Left ventricle myocardium superior (tissue), 1 donor: ENCODE measurements around the gene SEZ6L. TPM values are rescaled to one million over a fixed set of nuclear protein-coding genes. Genes with fewer than 3 reads are reported as not detected.

ENCODE experiments used
- ATAC-seq: fragments of 200-7000 bp; cut with Tn5 transposase; one replicate; pipeline ENCODE4 v1.9.1; 2020; ENCODE audit warnings: mild to moderate bottlenecking, moderate library complexity
- DNase-seq: peaks from one replicate; pipeline ENCODE4 v3.0.0-alpha.2; 2020
- intact Hi-C: fragments of 100-400 bp; cut with micrococcal nuclease; formaldehyde crosslinking; loops from one replicate; pipeline ENCODE4 v1.11.0; 2022
- total RNA-seq: library from RNA; stranded (reverse); fragmentation: NEBNext Ultra II Directional; extraction: Animal tissue kit (Norgen Biotek cat#: 25700); gene quantifications from one replicate; pipeline ENCODE4 v1.2.1, GENCODE V29; 2021
- donor health status: DM: no; HTN: yes; CAD: no; lungs with severe emphysema.

The SEZ6L gene
- total RNA-seq, 1 donor from 2014 or later, result 0.37 TPM

DNA sequence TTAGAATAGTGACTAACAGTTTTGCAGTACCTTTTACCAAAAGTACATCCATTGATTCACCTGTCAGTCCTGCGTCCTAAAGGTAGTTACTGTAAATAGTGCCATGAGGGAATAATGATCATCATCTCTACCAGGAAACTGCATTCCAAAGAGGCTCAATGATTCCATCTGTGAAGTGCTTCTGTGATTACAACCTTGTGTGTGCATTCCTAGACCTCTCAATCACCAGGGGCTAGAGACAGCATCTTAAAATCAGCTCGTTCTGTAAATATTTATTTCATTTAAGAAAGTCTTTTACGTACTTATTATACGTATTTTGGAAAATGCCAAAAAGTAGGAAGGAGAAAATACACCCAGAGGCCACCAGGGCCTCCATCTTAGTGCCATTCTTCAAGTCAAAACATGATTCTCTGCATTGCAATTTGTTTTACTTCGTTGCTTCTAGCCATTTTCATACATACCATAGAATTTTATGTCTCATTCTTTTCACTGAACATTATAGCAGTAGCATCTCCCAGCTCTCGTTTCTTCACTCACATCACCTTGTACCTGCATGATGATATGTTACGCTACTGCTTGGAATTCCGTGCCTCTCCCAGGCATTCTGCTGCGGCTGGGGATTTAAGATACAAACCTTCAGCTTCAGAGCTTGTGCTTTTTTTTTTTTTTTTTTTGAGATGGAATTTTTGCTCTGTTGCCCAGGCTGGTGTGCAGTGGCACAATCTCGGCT lies 117.0 kb downstream of the SEZ6L start:
- no peak for DNase-seq
- no peak for ATAC-seq
- intact Hi-C loops, result no loop called here

DNA sequence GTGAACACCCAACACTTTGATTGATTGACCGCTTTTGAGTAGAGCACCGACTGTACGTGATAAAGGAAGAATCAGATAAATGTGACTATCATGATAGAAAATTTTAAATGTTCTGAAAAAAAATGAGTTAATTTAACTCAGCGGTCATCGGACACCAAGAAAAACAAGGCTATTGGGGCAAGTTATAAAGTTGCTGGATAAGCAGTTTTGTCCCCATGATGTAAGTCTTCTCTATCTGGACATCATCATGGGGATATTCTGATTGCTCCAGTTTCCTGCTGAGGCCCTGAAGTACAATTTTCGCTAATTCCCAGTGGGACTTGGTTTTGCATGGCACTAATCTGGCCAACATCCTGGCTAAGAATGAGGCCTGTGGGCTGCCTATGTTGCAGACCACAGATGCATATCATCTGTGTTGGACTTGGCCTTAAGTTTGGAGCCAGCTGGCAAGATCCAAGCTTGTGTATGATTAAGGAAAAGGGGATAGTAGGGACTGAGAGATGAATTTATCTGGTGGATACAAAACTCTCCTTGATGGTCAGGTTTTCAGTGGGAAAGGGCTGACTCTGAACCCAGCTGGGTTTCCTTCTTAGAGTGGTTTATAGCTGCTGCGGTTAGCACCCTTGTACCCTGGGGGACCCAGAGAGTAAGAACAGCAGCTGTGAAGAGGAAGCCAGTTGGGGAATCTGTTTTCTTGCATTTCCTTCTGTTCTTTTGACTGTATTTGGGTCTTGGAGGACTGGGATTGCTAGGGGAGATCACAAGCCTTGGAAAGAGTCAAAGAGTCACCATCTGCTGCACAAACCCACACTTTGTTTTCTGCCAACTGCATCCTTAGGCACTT lies 118.3 kb downstream of the SEZ6L start:
- no peak for ATAC-seq
- intact Hi-C loops, result no loop called here
- no peak for DNase-seq

DNA sequence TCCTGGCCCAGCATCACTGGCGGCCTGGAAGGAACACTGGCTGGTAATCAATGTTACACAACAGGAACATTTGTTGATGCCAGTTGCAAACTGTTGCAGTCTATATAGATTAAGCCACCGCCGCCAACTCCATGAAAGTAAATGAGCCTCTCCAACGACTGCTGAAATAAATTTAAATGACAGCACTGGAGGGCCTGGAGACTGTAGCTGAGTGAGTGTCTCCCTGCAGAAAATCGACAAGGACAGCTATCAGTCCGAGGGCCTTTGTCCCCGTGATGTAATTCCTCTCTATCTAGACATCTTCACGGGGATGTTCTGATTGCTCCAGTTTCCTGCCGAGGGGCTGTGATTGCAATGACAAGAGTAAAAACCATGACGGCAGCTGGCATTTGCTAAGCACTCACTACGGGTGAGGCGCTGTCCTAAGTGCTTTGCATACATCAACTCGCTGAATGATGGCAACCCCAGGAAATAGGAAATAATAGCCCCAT lies 120.4 kb downstream of the SEZ6L start:
- no peak for DNase-seq
- no peak for ATAC-seq
- intact Hi-C loops, result no loop called here

DNA sequence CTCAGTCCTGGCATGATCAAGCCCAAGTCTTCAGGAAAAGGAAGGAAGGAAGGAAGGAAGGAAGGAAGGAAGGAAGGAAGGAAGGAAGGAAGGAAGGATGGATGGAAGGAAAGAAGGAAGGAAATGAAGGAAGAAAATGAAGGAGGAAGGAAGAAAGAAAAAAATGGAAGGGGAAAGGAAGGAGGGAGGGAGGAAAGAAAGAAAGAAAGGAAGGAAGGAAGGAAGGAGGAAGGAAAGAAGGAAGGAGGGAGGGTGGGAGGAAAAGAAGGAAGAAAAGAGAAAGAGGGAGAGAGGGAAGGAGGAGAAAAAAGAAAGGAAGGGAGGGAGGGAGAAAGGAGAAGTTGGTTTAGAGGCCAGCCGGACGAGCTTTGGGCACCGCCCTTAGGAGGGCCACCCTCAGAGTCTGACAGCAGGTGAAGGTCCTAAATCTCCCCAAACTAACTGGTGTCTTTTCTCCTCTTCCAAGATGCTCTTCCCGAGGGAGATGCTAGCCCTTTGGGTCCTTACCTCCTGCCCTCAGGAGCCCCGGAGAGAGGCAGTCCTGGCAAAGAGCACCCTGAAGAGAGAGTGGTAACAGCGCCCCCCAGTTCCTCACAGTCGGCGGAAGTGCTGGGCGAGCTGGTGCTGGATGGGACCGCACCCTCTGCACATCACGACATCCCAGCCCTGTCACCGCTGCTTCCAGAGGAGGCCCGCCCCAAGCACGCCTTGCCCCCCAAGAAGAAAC lies 122.8 kb downstream of the SEZ6L start:
- no peak for ATAC-seq
- intact Hi-C loops, result no loop called here
- no peak for DNase-seq

DNA sequence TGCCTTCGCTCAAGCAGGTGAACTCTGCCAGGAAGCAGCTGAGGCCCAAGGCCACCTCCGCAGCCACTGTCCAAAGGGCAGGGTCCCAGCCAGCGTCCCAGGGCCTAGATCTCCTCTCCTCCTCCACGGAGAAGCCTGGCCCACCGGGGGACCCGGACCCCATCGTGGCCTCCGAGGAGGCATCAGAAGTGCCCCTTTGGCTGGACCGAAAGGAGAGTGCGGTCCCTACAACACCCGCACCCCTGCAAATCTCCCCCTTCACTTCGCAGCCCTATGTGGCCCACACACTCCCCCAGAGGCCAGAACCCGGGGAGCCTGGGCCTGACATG lies 123.4 kb downstream of the SEZ6L start:
- intact Hi-C loops, result no loop called here
- DNase-seq (no peak), ATAC-seq (no peak)

DNA sequence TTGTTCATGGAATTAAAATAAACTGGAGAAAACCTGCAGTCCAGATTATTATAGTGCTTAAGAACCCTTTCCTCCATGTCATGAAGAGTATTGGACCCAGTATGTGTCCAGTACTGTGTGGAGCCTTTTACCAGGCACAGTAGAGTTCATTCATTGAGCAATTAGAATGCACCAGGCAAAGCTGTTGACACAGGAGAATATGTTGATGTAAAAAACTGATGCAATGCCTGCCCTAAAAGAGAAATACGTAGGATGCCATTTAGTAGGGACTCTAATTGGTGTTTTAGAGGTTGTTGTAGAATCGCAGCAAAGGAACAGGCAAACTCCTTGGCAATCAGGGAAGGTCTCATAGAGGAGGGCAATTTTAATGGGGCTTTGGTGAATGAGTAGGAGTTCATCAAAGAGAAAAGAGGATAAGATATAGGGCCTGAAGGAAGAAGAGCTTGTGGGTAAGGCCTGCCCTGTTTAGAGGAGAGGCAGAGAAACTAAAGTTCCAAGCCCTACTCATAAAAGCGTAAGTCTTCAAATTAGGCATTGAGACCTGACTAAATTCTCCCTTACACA lies 126.4 kb downstream of the SEZ6L start:
- DNase-seq (no peak), ATAC-seq (no peak)
- intact Hi-C loops, result no loop called here

DNA sequence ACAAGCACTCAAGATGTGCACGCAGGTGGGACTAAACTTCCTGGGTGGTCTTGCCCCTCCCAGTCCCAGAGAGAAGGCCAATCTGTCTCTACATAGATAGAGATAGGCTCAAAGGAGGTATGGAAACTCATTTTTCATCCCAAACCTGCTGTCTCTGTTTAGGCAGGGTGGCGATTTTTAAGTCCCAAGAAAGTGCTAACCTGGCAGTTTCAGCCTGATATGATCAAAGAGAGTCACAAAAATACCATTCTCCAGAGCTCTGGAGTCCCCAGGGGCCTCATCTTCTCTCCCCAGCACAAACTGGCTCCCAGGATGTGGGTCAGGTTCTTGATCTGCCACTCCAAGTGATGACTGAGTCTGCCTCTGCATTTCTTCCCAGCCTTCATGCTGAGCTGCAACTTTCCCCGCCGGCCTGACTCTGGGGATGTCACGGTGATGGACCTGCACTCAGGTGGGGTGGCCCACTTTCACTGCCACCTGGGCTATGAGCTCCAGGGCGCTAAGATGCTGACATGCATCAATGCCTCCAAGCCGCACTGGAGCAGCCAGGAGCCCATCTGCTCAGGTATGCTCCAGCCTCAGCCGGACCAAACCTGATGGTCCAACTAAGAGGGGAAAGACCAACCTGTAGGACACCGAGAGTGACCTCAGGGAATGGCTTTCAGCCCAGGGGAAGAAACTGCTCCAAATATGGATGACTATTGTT lies 129.5 kb downstream of the SEZ6L start:
- DNase-seq (no peak), ATAC-seq (no peak)
- intact Hi-C loops, result no loop called here

DNA sequence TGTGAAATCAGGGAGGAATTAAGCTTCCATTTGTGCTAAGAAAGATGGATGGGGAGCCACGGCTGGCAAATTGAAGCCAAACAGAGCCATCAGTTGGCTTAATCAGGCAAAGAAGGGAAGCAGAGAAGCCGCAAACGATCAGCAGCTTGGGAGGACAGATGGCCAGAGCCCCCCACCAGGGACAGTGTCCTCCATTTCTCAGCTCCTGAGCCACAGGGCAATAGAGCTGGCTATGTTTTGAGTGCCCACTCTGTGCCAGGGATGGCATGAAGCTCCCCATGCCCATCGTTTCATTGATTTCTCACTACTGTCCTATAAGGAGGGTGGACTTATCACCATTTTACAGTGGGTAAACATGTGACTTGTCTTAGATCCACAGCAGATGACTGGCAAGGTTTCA lies 133.5 kb downstream of the SEZ6L start:
- intact Hi-C loops, result no loop called here
- no peak for ATAC-seq
- no peak for DNase-seq

DNA sequence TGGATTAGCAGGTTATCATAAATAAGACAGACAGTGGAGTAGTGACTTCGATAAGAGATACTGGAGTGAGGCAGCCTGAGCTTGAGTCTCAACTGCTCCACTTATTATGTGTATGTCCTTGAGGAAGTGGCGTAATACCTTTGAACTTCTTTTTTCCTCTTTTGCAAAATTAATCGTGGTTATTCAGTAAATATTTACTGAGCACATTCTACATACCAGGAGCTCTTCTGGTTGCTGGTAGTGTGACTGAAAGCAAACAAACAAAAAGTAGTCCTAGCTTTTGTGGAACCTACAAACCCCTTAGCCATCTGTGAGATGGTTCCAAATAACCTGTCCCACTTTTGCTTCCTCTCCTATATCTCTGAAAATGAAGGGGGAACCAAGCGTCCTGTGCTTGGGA lies 134.2 kb downstream of the SEZ6L start:
- intact Hi-C loops, result no loop called here

DNA sequence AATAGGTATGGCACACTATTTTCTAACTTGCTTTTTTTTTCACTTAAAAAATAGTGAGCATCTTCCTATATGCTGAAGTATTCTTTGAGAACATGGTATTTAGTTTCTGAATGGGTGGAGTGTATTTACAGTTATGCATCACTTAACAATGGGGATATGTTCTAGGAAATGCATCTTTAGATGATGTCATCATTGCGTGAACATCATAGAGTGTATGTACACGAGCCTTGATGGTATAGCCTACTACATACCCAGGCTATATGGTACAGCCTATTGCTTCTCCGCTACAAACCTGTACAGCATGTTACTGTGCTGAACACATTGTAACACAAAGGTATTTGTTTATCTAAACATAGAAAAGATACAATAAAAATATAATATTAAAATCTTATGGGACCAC lies 135.5 kb downstream of the SEZ6L start:
- DNase-seq (no peak), ATAC-seq (no peak)
- intact Hi-C loops, result no loop called here

More for the DNA sequence above, 134.2 kb downstream of the SEZ6L start:
- DNase-seq (no peak), ATAC-seq (no peak)

DNA sequence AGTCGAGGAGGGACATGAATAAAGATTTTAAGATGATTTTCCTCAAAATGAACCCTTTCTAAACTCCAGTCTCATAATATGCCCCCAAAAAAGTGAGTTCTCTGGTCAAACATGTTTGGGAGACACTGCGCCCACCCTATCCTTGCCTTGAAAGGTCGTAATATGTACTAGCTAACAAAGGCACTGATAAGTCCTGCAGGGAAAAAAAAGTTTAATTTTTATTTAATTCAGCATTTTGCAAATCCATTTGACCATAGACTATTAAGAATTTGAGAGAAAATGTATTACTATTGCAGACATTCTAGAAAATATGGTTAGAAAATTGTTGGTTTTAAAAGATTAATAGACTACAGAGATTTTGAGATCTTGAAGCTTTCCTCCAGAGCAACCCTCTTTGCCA lies 139.2 kb downstream of the SEZ6L start:
- no peak for ATAC-seq
- intact Hi-C loops, result no loop called here

DNA sequence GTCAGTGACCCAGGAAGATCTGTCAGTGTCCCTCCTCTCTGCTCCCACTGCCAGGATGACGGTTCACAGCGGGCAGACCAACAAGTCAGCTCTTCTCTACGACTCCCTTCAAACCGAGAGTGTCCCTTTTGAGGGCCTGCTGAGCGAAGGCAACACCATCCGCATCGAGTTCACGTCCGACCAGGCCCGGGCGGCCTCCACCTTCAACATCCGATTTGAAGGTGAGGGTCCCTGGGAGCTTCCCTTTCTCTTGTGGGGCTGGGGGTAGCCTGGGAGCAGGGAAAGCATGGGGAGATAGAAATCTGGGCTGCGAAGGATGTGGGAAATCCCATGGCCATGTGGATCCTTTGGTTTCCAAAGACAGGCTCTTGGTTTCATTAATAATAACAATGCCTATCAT lies 141.4 kb downstream of the SEZ6L start:
- ATAC-seq (no peak), DNase-seq (no peak)
- intact Hi-C loops, result no loop called here

More for the DNA sequence above, 139.2 kb downstream of the SEZ6L start:
- no peak for DNase-seq

DNA sequence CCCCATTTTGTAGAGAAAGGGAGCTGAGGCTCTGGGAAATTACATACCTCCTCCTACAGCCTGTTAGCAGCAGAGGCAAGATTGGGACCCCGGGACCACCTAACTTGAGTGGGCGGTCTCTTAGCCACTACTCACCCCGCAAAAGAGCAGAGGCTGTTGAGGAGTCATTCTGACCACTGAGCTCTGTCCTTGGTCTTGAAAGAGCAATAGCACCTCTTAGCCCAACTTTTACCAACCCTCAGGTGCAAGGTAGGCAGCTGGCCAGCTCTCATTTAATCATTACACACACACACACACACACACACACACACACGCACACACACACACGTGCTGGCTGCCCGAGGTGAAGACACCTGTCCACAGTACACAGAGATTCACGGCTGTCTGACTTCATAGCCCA lies 144.0 kb downstream of the SEZ6L start:
- intact Hi-C loops, result no loop called here
- ATAC-seq, result no peak
- DNase-seq, result no peak

DNA sequence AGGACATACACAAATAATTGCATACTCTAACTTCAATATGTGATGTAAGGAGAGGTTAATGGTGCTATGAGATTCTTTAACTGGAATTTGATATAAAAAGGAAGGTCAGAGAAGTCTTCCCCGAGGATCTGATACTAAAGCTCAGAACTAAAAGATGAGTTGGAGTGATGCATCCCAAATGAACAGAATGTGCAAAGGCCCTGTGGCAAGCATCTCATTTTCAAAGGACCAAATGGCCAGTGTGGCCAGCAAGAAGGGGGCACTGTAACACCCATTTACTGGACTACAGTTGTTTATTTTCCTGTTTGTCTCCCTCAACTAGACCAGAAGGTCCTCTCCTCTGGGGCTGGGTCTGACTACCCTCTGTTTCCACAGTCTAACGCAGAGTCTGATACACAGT lies 144.9 kb downstream of the SEZ6L start:
- DNase-seq (no peak), ATAC-seq (no peak)
- intact Hi-C loops, result no loop called here

DNA sequence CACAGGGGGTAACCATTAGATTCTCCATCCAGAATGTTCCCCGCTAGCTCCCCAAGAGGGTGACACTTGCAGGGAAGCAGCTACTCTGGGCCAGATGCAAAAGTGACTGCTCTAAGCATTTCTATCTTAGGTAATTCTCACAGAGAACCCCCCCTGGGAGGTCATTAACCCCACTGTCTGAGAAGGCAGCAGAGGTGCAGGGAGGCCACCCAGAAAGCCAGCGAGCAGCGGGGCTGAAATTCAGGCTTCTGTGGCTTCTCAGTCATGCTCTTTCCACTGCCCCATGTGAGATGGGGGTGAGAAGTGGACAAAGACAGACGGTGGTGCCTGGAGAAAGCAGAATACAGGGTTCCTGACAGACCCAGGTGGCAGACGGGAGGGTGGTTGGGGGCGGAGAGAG lies 145.4 kb downstream of the SEZ6L start:
- intact Hi-C loops, result no loop called here
- ATAC-seq, result no peak
- no peak for DNase-seq

DNA sequence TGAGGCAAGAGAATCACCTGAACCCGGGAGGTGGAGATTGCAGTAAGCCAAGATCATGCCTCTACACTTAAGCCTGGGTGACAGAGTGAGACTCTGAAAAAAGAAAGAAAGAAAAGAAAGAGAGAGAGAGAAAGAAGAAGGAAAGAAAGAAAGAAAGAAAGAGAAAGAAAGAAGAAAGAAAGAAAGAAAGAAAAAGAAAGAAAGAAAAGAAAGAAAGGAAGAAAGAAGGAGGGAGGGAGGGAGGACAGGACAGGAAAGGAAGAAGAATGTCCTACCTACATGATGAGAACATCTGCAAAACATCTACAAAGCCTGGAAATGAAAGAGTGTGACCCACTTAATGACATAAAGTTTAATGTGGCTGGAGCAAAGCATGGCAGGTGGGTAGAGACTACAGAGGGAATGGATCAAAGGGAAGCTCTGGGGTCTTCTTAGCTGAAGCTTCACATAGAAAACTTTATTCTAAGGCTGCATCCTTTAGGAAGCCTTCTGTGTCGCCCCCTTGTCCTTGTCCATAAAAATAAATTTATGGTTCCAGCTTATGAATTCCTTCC lies 147.5 kb downstream of the SEZ6L start:
- intact Hi-C loops, result no loop called here
- no peak for DNase-seq
- no peak for ATAC-seq

DNA sequence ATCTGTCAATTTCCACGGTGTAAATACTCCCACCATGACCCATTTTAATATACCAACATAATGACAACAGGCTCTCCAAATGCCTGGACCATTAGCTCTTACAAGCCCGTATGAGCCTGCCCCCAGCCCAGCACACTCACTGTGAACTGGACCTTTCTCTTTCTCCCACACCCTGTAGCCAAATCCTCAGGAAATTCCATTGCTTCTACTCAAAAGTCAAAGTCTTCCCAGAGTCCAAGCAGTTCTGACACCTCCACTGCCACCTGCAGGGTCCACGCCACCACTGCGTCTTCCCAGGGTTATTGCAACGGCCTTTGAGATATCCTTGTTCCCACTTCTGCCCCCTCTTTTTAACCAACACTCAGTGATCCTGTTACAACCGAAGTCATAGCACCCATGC lies 149.7 kb downstream of the SEZ6L start:
- DNase-seq (no peak), ATAC-seq (no peak)
- intact Hi-C loops, result no loop called here

DNA sequence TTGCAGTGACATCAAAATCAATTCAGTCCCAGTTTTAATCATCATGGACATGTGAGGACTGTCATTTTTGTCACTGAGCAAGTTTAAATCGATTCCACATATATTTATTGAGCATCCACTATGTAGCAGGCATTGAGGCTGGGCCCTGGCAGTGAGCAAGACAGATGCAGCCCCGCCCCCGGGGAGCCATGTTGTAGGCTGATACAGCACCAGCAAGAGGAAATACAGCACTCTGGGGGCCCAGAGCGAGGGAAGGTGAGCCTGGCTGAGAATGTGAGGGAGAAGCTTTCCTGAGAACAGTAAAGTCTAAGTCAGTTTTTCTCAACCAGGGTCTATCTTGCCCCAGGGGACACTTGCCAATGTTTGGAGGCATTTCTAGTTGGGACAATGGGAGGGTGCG lies 151.2 kb downstream of the SEZ6L start:
- ATAC-seq (no peak), DNase-seq (no peak)
- intact Hi-C loops, result no loop called here

DNA sequence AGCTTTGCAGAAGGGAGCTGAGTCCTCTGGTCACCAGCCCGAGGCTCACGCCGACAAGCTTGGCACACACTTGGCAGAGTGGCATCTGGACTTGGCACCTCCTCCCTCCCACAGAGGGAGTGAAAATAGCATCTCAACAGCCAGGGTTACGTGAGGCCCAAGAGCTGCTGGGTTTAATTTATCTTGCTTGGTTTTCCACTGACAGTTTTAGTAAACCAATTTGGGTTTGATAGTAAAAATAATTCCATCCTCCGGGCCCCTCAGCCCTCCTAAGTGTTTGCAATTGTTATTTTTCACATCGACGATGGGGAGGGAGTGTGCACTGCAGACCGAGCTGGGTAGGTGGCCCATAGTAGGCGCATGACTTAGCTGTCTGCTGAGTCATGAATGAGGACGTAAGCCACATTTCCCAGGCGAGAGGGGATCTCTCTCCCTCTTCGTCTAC lies 152.2 kb downstream of the SEZ6L start:
- DNase-seq (peak; percentile 76), ATAC-seq (peak; percentile 99)
- intact Hi-C loops, result no loop called here
